T-cell (primary cell): ENCODE data around the gene MFSD2B. TPM values are rescaled to one million over a fixed set of nuclear protein-coding genes. Genes with fewer than 3 reads are reported as not detected.

ENCODE experiments used
- ATAC-seq, 4 experiments: fragments of 200-7000 bp in 3 of 4; fragments of 150-1000 bp in 1 of 4; cut with Tn5 transposase; replicated peaks in 1 of 4; 1 replicate in 3 of 4; 2 replicates in 1 of 4; pipeline ENCODE4 v1.10.0; 2021; ENCODE audit warnings: moderate library complexity in 3 of 4, mild to moderate bottlenecking in 2 of 4, moderate number of reproducible peaks in 1 of 4
- CTCF ChIA-PET, 2 donors: fragments of 300-600 bp; sonication (Branson Sonifier 250); formaldehyde crosslinking; loops; one replicate each; lab custom pipeline; 2022; ENCODE audit warnings: antibody characterized with exemption in 2 of 2; lab: Charles Lee
- POLR2A ChIA-PET, 2 donors: fragments of 300-600 bp; sonication (Branson Sonifier 250); formaldehyde crosslinking; loops; one replicate each; lab custom pipeline; 2022; ENCODE audit warnings: antibody characterized with exemption in 2 of 2; lab: Charles Lee
- DNase-seq, 35 experiments: peaks; one replicate each; pipeline versions ENCODE4 v3.0.0 to v3.0.0-alpha.2; 2013 to 2023
- H3K27ac ChIP-seq: one replicate; pipeline ENCODE4 v1.5.1; 2013; ENCODE audit warnings: low read length
- H3K27me3 ChIP-seq, 2 experiments: replicated peaks in 1 of 2; 1 replicate in 1 of 2; 2 replicates in 1 of 2; pipeline versions ENCODE4 v1.6.1 to v1.7.0; 2013; ENCODE audit warnings: low read length in 1 of 2, mixed read lengths in 1 of 2; ENCODE audit not compliant: control insufficient read depth in 2 of 2, insufficient read depth in 2 of 2; ENCODE audit errors: extremely low read depth in 1 of 2
- H3K36me3 ChIP-seq, 2 donors: 1 replicate in 1 of 2; 2 replicates in 1 of 2; pipeline versions ENCODE4 v1.6.1 to v1.7.0; 2013; ENCODE audit warnings: low read length in 1 of 2; ENCODE audit not compliant: control insufficient read depth in 2 of 2, insufficient read depth in 1 of 2; ENCODE audit errors: extremely low read depth in 1 of 2
- H3K4me1 ChIP-seq, 2 experiments: 1 replicate in 1 of 2; 2 replicates in 1 of 2; pipeline versions ENCODE4 v1.6.1 to v1.7.0; 2013; ENCODE audit warnings: low read length in 2 of 2, mixed read lengths in 1 of 2; ENCODE audit not compliant: insufficient read depth in 2 of 2, control insufficient read depth in 1 of 2; ENCODE audit errors: extremely low read depth in 1 of 2
- H3K4me3 ChIP-seq, 2 donors: 1 replicate in 1 of 2; 2 replicates in 1 of 2; pipeline versions ENCODE4 v1.5.1 to v1.7.0; 2013; ENCODE audit warnings: mild to moderate bottlenecking in 2 of 2, low read length in 1 of 2, moderate library complexity in 1 of 2; ENCODE audit not compliant: control insufficient read depth in 1 of 2; ENCODE audit errors: extremely low read depth in 1 of 2
- H3K9me3 ChIP-seq: 2 replicates; pipeline ENCODE4 v1.7.0; 2013
- H3K27ac Mint-ChIP-seq, 2 donors: one replicate each; pipeline ENCODE4 v1.8.0; 2020 to 2021; ENCODE audit warnings: mild to moderate bottlenecking in 2 of 2, mixed read lengths in 2 of 2
- H3K27me3 Mint-ChIP-seq, 2 donors: one replicate each; pipeline ENCODE4 v1.8.0; 2021 to 2022; ENCODE audit warnings: mixed read lengths in 2 of 2
- H3K36me3 Mint-ChIP-seq: one replicate; pipeline ENCODE4 v1.8.0; 2021; ENCODE audit warnings: mixed read lengths
- H3K4me1 Mint-ChIP-seq, 3 donors: one replicate each; pipeline ENCODE4 v1.8.0; 2020 to 2022; ENCODE audit warnings: mixed read lengths in 3 of 3, mild to moderate bottlenecking in 1 of 3
- H3K4me3 Mint-ChIP-seq, 3 donors: one replicate each; pipeline ENCODE4 v1.8.0; 2020 to 2022; ENCODE audit warnings: mild to moderate bottlenecking in 3 of 3, mixed read lengths in 3 of 3, moderate library complexity in 3 of 3
- H3K9me3 Mint-ChIP-seq, 3 donors: one replicate each; pipeline ENCODE4 v1.8.0; 2020 to 2022; ENCODE audit warnings: mixed read lengths in 3 of 3
- WGBS: methylation state at CpG from one replicate; pipeline ENCODE4 v1.1.5; 2013; ENCODE audit warnings: missing lambda C conversion rate; ENCODE audit not compliant: insufficient coverage; 5-methylcytosine and 5-hydroxymethylcytosine counted together
- total RNA-seq, 35 experiments: library from RNA in 6 of 35; stranded (reverse) in 6 of 35; fragments of 120-200 nt in 1 of 35; gene quantifications; one replicate each; pipeline versions ENCODE4 v1.2.1 to v1.2.4 and lab custom pipeline; 2013 to 2026

The MFSD2B gene
- total RNA-seq, 5 donors from 2014 or later (not counting 1 experiment from before 2014, with no cell fraction given): 0.19 to 0.29 (median 0.21) TPM; not detected in 2

- DNase-seq: no peak
- H3K4me3 Mint-ChIP-seq: no peak overlapping the region
- no peak for ATAC-seq
- Histone ChIP-seq H3K4me1 (no peaks in the 10 kb centered on the region), H3K27ac (no peak overlapping the region), H3K4me3 (no peak overlapping the region), H3K36me3 (peaks cover 4 to 5% of the 10 kb centered on the region in 2 donors), H3K9me3 (no peaks in the 10 kb centered on the region), H3K27me3 (peaks cover 0 to 10% of the 10 kb centered on the region in 2 experiments)
- no peak overlapping the region for H3K27ac Mint-ChIP-seq
- POLR2A ChIA-PET: no interaction called here
- no peaks in the 10 kb centered on the region for H3K9me3 Mint-ChIP-seq
- no peaks in the 10 kb centered on the region for H3K4me1 Mint-ChIP-seq
- WGBS: 72% methylated on average over 2 of the region's 9 CpGs
- peaks cover 0 to 7% of the 10 kb centered on the region in 2 donors for H3K27me3 Mint-ChIP-seq
- H3K36me3 Mint-ChIP-seq: peaks cover 13% of the 10 kb centered on the region
- CTCF ChIA-PET: no interaction called here
These were observed 8.4 kb downstream of the MFSD2B start for GRCh38 chr2:24018241-24018640.

GRCh38 chr2:24019729-24020128 is 9.8 kb downstream of the MFSD2B start:
- H3K4me1 Mint-ChIP-seq: no peaks in the 10 kb centered on the region
- H3K27ac Mint-ChIP-seq: no peak overlapping the region
- Histone ChIP-seq H3K36me3 (peaks cover 6 to 17% of the 10 kb centered on the region in 2 donors), H3K4me3 (no peak overlapping the region), H3K4me1 (no peaks in the 10 kb centered on the region), H3K9me3 (no peaks in the 10 kb centered on the region), H3K27ac (no peak overlapping the region), H3K27me3 (peaks cover 0 to 8% of the 10 kb centered on the region in 2 experiments)
- H3K9me3 Mint-ChIP-seq: no peaks in the 10 kb centered on the region
- H3K27me3 Mint-ChIP-seq: no peaks in the 10 kb centered on the region
- peaks cover 18% of the 10 kb centered on the region for H3K36me3 Mint-ChIP-seq
- ATAC-seq (no peak), DNase-seq (no peak)
- POLR2A ChIA-PET: no interaction called here
- CTCF ChIA-PET: no interaction called here
- WGBS: no CpG with 5 or more reads among the region's 5 CpGs
- H3K4me3 Mint-ChIP-seq: no peak overlapping the region

GRCh38 chr2:24020244-24020643 is 10.4 kb downstream of the MFSD2B start:
- CTCF ChIA-PET: no interaction called here
- Mint-ChIP-seq H3K9me3 (no peaks in the 10 kb centered on the region), H3K36me3 (peaks cover 21% of the 10 kb centered on the region), H3K27me3 (no peaks in the 10 kb centered on the region), H3K27ac (no peak overlapping the region), H3K4me1 (no peaks in the 10 kb centered on the region), H3K4me3 (no peak overlapping the region)
- DNase-seq (no peak), ATAC-seq (no peak)
- Histone ChIP-seq H3K9me3 (no peaks in the 10 kb centered on the region), H3K27ac (no peak overlapping the region), H3K27me3 (peaks cover 0 to 8% of the 10 kb centered on the region in 2 experiments), H3K4me3 (no peak overlapping the region), H3K36me3 (peaks cover 6 to 21% of the 10 kb centered on the region in 2 donors), H3K4me1 (no peaks in the 10 kb centered on the region)
- 75% methylated on average over 2 of the region's 4 CpGs for WGBS
- POLR2A ChIA-PET: no interaction called here

- H3K4me3 ChIP-seq: no peak overlapping the region
- no peak overlapping the region for H3K27ac Mint-ChIP-seq
- CTCF ChIA-PET: no interaction called here
- H3K27me3 ChIP-seq: peaks cover 0 to 3% of the 10 kb centered on the region in 2 experiments
- ATAC-seq (no peak), DNase-seq (peak in 3 of 35 experiments; percentile 3 to 20 (median 9))
- H3K36me3 Mint-ChIP-seq: peaks cover 24% of the 10 kb centered on the region
- POLR2A ChIA-PET: no interaction called here
- no peaks in the 10 kb centered on the region for H3K4me1 Mint-ChIP-seq
- H3K27ac ChIP-seq: no peak overlapping the region
- no peaks in the 10 kb centered on the region for H3K27me3 Mint-ChIP-seq
- no peak overlapping the region for H3K4me3 Mint-ChIP-seq
- no peaks in the 10 kb centered on the region for H3K4me1 ChIP-seq
- H3K9me3 Mint-ChIP-seq: no peaks in the 10 kb centered on the region
- H3K9me3 ChIP-seq: no peaks in the 10 kb centered on the region
- H3K36me3 ChIP-seq: peaks cover 6 to 21% of the 10 kb centered on the region in 2 donors
- WGBS: 89% methylated on average over 11 of the region's 19 CpGs
These were observed 11.5 kb downstream of the MFSD2B start for GRCh38 chr2:24021122-24021998.

- peaks cover 0 to 2% of the 10 kb centered on the region in 2 experiments for H3K27me3 ChIP-seq
- Mint-ChIP-seq H3K4me3 (no peak overlapping the region), H3K27ac (no peak overlapping the region), H3K9me3 (no peaks in the 10 kb centered on the region), H3K4me1 (no peaks in the 10 kb centered on the region), H3K27me3 (no peaks in the 10 kb centered on the region), H3K36me3 (peaks cover 26% of the 10 kb centered on the region)
- 95% methylated on average over 14 of the region's 14 CpGs for WGBS
- H3K4me1 ChIP-seq: no peaks in the 10 kb centered on the region
- no peak overlapping the region for H3K27ac ChIP-seq
- no peaks in the 10 kb centered on the region for H3K9me3 ChIP-seq
- H3K4me3 ChIP-seq: no peak overlapping the region
- ATAC-seq (no peak), DNase-seq (no peak)
- peaks cover 6 to 21% of the 10 kb centered on the region in 2 donors for H3K36me3 ChIP-seq
- ChIA-PET CTCF (no interaction called here), POLR2A (no interaction called here)
These were observed 12.6 kb downstream of the MFSD2B start for GRCh38 chr2:24022324-24022974.

- no peak overlapping the region for H3K27ac ChIP-seq
- WGBS: 91% methylated on average over 15 of the region's 16 CpGs
- Mint-ChIP-seq H3K9me3 (no peaks in the 10 kb centered on the region), H3K4me1 (no peaks in the 10 kb centered on the region), H3K27ac (no peak overlapping the region), H3K36me3 (peaks cover 30% of the 10 kb centered on the region), H3K27me3 (no peaks in the 10 kb centered on the region), H3K4me3 (no peak overlapping the region)
- ChIA-PET CTCF (no interaction called here), POLR2A (no interaction called here)
- H3K4me3 ChIP-seq: no peak overlapping the region
- H3K9me3 ChIP-seq: no peaks in the 10 kb centered on the region
- no peak for DNase-seq
- H3K27me3 ChIP-seq: peaks cover 0 to 2% of the 10 kb centered on the region in 2 experiments
- no peaks in the 10 kb centered on the region for H3K4me1 ChIP-seq
- ATAC-seq: no peak
- H3K36me3 ChIP-seq: peaks cover 6 to 21% of the 10 kb centered on the region in 2 donors
These were observed 13.2 kb downstream of the MFSD2B start for GRCh38 chr2:24022975-24023575.
